KMS-11 (cell line): ENCODE results near the gene ARHGEF6.

Experiments used
- H2AFZ ChIP-seq: fragments of 200-600 bp; sonication (generic); 2 replicates; pipeline ENCODE4 v1.6.1; 2016; ENCODE audit warnings: antibody characterized with exemption, mixed run types, low read depth
- H3K27ac ChIP-seq: fragments of 200-600 bp; sonication (generic); 2 replicates; pipeline ENCODE4 v1.6.1; 2016; ENCODE audit warnings: mild to moderate bottlenecking, mixed run types
- H3K27me3 ChIP-seq: fragments of 200-600 bp; sonication (generic); 2 replicates; pipeline ENCODE4 v1.6.1; 2017; ENCODE audit warnings: mild to moderate bottlenecking, low read depth, mixed run types, moderate library complexity; ENCODE audit not compliant: insufficient read depth
- H3K36me3 ChIP-seq: fragments of 200-600 bp; sonication (generic); 2 replicates; pipeline ENCODE4 v1.6.1; 2017; ENCODE audit warnings: mild to moderate bottlenecking, mixed run types; ENCODE audit not compliant: insufficient read depth
- H3K4me1 ChIP-seq: fragments of 200-600 bp; sonication (generic); 2 replicates; pipeline ENCODE4 v1.6.1; 2016; ENCODE audit warnings: mild to moderate bottlenecking, low read depth, mixed run types; ENCODE audit not compliant: poor library complexity, severe bottlenecking
- H3K4me2 ChIP-seq: fragments of 200-600 bp; sonication (generic); 2 replicates; pipeline ENCODE4 v1.7.0; 2016; ENCODE audit warnings: mild to moderate bottlenecking, mixed run types
- H3K4me3 ChIP-seq: fragments of 200-600 bp; sonication (generic); IDR thresholded peaks from 2 replicates; pipeline ENCODE4 v1.6.1; 2017; ENCODE audit warnings: low read depth, low read length, mixed read lengths; ENCODE audit not compliant: insufficient read depth
- H3K79me2 ChIP-seq: fragments of 200-600 bp; sonication (generic); 2 replicates; pipeline ENCODE4 v1.6.1; 2016; ENCODE audit warnings: low read depth, mixed run types; ENCODE audit not compliant: insufficient read depth
- H3K9ac ChIP-seq: fragments of 200-600 bp; sonication (generic); 2 replicates; pipeline ENCODE4 v1.6.1; 2016; ENCODE audit warnings: mild to moderate bottlenecking, mixed run types
- H4K20me1 ChIP-seq: fragments of 200-600 bp; sonication (generic); 2 replicates; pipeline ENCODE4 v1.6.1; 2016; ENCODE audit warnings: mild to moderate bottlenecking, mixed run types; ENCODE audit not compliant: insufficient read depth
- TF ChIP-seq, protein P1 (sequence below): fragments of 200-600 bp; sonication (generic); conservative IDR thresholded peaks from 2 replicates; pipeline ENCODE4 v1.6.1; 2017; ENCODE audit warnings: low read depth, mild to moderate bottlenecking, antibody characterized with exemption, low read length, moderate library complexity, mixed read lengths

The ARHGEF6 gene

DNA sequence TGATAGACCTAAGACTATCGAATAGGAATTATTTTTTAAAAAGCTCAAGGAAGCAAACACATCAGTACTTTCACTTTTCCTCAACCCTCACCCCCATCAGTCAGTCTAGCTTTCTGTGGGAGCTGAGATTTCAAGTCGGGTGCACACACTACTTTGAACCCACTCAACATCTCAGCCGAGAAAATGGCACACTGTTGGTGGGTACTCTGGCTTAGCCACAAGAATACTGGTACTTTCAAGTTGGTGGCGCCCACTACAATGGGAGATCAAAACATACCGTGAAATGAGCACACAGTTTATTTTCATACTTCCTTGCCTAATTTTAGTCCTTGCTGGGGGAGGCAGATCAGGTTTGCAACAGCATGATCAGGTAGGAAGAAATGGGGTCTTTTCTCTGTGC is 122.6 kb downstream of the ARHGEF6 start:
- no peak overlapping the region for H3K4me3 ChIP-seq
- H3K27me3 ChIP-seq: no peaks in the 10 kb centered on the region
- no peak overlapping the region for H3K27ac ChIP-seq
- H3K9ac ChIP-seq: no peak overlapping the region
- no peaks in the 10 kb centered on the region for H4K20me1 ChIP-seq
- no peaks in the 10 kb centered on the region for H3K79me2 ChIP-seq
- peaks cover 11% of the 10 kb centered on the region for H3K4me1 ChIP-seq
- H2AFZ ChIP-seq: no peak overlapping the region
- no peak overlapping the region for H3K4me2 ChIP-seq
- no peaks in the 10 kb centered on the region for H3K36me3 ChIP-seq
- TF ChIP-seq, protein P1, sequence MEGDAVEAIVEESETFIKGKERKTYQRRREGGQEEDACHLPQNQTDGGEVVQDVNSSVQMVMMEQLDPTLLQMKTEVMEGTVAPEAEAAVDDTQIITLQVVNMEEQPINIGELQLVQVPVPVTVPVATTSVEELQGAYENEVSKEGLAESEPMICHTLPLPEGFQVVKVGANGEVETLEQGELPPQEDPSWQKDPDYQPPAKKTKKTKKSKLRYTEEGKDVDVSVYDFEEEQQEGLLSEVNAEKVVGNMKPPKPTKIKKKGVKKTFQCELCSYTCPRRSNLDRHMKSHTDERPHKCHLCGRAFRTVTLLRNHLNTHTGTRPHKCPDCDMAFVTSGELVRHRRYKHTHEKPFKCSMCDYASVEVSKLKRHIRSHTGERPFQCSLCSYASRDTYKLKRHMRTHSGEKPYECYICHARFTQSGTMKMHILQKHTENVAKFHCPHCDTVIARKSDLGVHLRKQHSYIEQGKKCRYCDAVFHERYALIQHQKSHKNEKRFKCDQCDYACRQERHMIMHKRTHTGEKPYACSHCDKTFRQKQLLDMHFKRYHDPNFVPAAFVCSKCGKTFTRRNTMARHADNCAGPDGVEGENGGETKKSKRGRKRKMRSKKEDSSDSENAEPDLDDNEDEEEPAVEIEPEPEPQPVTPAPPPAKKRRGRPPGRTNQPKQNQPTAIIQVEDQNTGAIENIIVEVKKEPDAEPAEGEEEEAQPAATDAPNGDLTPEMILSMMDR: no peak

DNA sequence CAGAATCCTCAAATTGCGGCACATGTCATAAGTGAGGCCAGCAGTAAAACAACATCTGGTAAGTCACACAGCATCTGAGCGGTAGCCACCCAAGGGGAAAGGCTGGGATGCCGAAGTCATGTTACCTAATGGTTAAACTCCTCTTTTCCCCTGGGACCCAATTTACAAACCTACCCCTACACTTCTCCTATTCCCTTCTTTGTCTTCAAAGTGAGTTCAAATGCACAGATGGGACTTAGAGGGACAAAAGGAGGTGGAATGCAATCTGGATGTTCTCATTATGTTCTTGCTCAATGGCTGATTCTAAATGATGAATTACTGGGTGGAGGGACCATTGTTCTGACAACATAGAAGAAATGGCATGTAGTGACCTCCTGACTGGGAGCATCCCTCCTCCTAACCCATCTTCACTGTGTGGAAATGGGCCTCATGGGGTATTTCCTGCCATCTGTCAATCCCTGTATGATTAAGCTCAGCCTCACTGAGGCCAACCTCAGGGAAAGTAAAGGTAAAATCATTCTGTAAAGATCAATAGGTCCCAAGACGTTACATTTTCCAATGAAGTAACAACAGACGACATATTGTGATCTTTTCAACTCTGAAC is 124.3 kb downstream of the ARHGEF6 start:
- Histone ChIP-seq H3K27ac (no peak overlapping the region), H3K4me3 (no peak overlapping the region), H3K36me3 (no peaks in the 10 kb centered on the region), H3K9ac (no peak overlapping the region), H3K79me2 (no peaks in the 10 kb centered on the region), H3K4me2 (no peak overlapping the region), H3K4me1 (peaks cover 26% of the 10 kb centered on the region), H3K27me3 (no peaks in the 10 kb centered on the region), H2AFZ (no peak overlapping the region), H4K20me1 (no peaks in the 10 kb centered on the region)
- TF ChIP-seq, protein P1: no peak

DNA sequence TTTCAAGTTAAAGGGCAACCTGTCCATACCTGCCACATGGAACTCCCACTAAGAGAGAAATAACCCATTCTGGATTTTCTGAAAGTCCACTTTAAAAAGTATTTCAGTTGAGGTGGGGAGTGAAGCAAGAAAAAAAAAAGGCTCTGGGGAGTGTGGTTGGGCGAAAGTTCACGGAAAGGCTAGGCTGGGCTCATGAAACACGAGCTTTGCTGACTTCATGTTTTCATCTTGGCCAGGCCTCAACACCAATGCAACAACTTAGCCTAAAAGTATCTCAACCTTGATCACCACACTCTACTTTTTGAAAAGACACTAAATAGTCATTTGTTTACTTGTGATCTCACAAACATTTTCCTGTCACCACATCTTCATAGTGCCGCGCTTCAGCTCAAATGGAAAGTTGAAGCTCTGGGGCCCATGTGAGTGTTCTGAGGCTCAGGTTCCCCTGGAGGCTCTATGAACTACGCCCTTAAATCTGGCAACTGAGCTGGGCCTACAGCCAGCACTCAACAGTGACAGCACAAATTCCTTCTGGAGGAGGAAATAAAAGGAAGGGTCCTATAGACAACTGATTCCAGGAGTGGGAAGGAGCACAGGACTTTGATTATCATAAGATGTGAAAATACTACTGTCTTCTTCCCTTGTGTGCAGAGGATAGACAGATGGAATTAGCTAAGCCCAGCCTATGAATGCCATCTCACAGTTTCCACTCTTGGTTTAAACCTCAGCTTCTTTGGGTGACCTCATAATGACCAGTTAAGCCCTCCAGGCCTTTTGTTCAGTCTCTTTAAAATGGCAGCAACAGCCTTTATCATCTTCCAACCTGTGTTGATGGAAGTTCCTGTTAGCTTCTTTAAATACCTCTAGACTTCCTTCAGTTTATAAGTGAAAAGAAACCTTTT is 127.7 kb downstream of the ARHGEF6 start:
- no peaks in the 10 kb centered on the region for H4K20me1 ChIP-seq
- TF ChIP-seq, protein P1: no peak
- H3K36me3 ChIP-seq: no peaks in the 10 kb centered on the region
- no peaks in the 10 kb centered on the region for H3K27me3 ChIP-seq
- H3K79me2 ChIP-seq: no peaks in the 10 kb centered on the region
- H3K4me2 ChIP-seq: peak overlapping the region; percentile 40
- peak overlapping the region; percentile 80 for H3K27ac ChIP-seq
- no peak overlapping the region for H3K4me3 ChIP-seq
- peaks cover 26% of the 10 kb centered on the region for H3K4me1 ChIP-seq
- H3K9ac ChIP-seq: peak overlapping the region; percentile 19; the same call in 1 of the 2 replicates
- peak overlapping the region; percentile 78; the same call in 1 of the 2 replicates for H2AFZ ChIP-seq

DNA sequence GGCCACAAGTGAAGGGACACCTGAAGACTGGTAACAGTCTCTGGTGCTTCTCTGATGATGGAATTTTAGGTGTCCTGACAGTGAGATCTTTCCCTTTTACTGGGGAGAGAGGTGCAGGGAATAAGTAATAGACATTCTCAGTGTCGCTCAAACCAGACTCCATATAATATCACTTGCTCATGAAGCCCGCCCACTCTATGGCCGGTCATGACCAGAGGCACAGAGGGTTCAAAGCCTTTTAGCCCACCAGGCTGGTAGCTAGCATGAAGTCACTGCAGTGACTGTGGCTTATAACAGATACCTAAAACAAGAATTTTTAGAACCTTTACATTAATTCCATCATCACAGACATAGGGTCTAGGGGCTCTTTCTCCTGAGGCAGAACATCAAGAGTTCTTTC is 129.9 kb downstream of the ARHGEF6 start:
- no peak overlapping the region for H3K4me3 ChIP-seq
- H3K36me3 ChIP-seq: no peaks in the 10 kb centered on the region
- no peak overlapping the region for H2AFZ ChIP-seq
- H3K79me2 ChIP-seq: no peaks in the 10 kb centered on the region
- no peak overlapping the region for H3K9ac ChIP-seq
- no peaks in the 10 kb centered on the region for H4K20me1 ChIP-seq
- no peaks in the 10 kb centered on the region for H3K27me3 ChIP-seq
- H3K27ac ChIP-seq: no peak overlapping the region
- peaks cover 26% of the 10 kb centered on the region for H3K4me1 ChIP-seq
- no peak overlapping the region for H3K4me2 ChIP-seq
- TF ChIP-seq, protein P1: no peak
